HepG2 (cell line): ENCODE results near the gene GCH1.
"Not testable (repeated sequence)": the region's sequence is repeated elsewhere in the genome, so short reads cannot be mapped to it uniquely, and the experiment has no call there.

ENCODE experiments used
- CTCF ChIP-seq: sonication (generic); formaldehyde crosslinking; IDR thresholded peaks from 2 replicates; pipeline ENCODE4 v1.5.0; 2020; ENCODE audit warnings: mild to moderate bottlenecking, missing genetic modification reagents, moderate library complexity
- KLF16 ChIP-seq, 2 experiments: sonication (generic) in 1 of 2; formaldehyde crosslinking in 1 of 2; IDR thresholded peaks; 2 replicates each; pipeline versions ENCODE4 v1.6.1 to v1.8.0; 2016 to 2023; ENCODE audit warnings: missing genetic modification reagents in 2 of 2, missing compliant biosample characterization in 1 of 2
- STAT5B ChIP-seq: sonication (generic); formaldehyde crosslinking; IDR thresholded peaks from 2 replicates; pipeline ENCODE4 v1.4.0; 2020; ENCODE audit warnings: missing genetic modification reagents
- ZBTB33 ChIP-seq: sonication (generic); formaldehyde crosslinking; IDR thresholded peaks from 2 replicates; pipeline ENCODE4 v1.4.0; 2020; ENCODE audit warnings: missing genetic modification reagents
- ZNF274 ChIP-seq: sonication (generic); formaldehyde crosslinking; IDR thresholded peaks from 2 replicates; pipeline ENCODE4 v1.5.1; 2020; ENCODE audit warnings: mild to moderate bottlenecking, missing genetic modification reagents
- ZNF75D ChIP-seq: sonication (generic); formaldehyde crosslinking; IDR thresholded peaks from 2 replicates; pipeline ENCODE4 v1.8.1; 2023; ENCODE audit warnings: missing genetic modification reagents, mild to moderate bottlenecking, borderline replicate concordance

- TF ChIP-seq CTCF (CRISPR knock-in tag); STAT5B (CRISPR knock-in tag); KLF16 (CRISPR knock-in tag; IDR thresholded peaks at IDR 0.05); ZBTB33 (CRISPR knock-in tag); ZNF75D; ZNF274 (CRISPR knock-in tag): not testable (repeated sequence)
These were observed 23.9 kb upstream of the GCH1 start for GRCh38 chr14:54926570-54926969.
